Activated CD8-positive, alpha-beta memory T cell treated with anti-CD3 and anti-CD28 coated beads, Interleukin-2, amount 10 ng/mL, durations not matched to agents 7 days and 5 days (primary cell): Measurements from ENCODE around the gene HINT3. TPM values are rescaled to one million over a fixed set of nuclear protein-coding genes. Genes with fewer than 3 reads are reported as not detected.
A peak's percentile ranks its signal among the peaks of the same experiment; 100 is the strongest.
"Not testable (repeated sequence)": the region's sequence is repeated elsewhere in the genome, so short reads cannot be mapped to it uniquely, and the experiment has no call there.

Experiments used
- ATAC-seq: fragments of 150-1000 bp; cut with Tn5 transposase; one replicate; pipeline ENCODE4 v1.10.0; 2021; ENCODE audit warnings: moderate library complexity
- CTCF ChIA-PET: fragments of 350-600 bp; sonication (Branson Sonifier 250); formaldehyde crosslinking; loops from one replicate; lab custom pipeline; 2021; ENCODE audit warnings: antibody characterized with exemption; lab: Charles Lee
- DNase-seq: peaks from one replicate; pipeline ENCODE4 v3.0.0-alpha.2; 2020
- H3K27ac Mint-ChIP-seq: one replicate; pipeline ENCODE4 v1.8.0; 2021; ENCODE audit warnings: mild to moderate bottlenecking, mixed read lengths
- H3K27me3 Mint-ChIP-seq: one replicate; pipeline ENCODE4 v1.8.0; 2021; ENCODE audit warnings: mixed read lengths
- H3K36me3 Mint-ChIP-seq: one replicate; pipeline ENCODE4 v1.8.0; 2021; ENCODE audit warnings: mild to moderate bottlenecking, mixed read lengths
- H3K4me1 Mint-ChIP-seq: one replicate; pipeline ENCODE4 v1.8.0; 2021; ENCODE audit warnings: mixed read lengths
- H3K4me3 Mint-ChIP-seq: one replicate; pipeline ENCODE4 v1.8.0; 2021; ENCODE audit warnings: mild to moderate bottlenecking, moderate library complexity, mixed read lengths
- H3K9me3 Mint-ChIP-seq: one replicate; pipeline ENCODE4 v1.8.0; 2022; ENCODE audit warnings: low read depth, mixed read lengths
- total RNA-seq, 2 experiments: library from RNA; stranded (reverse); gene quantifications; one replicate each; pipeline ENCODE4 v1.2.3, GENCODE V29; 2021

Gene HINT3
- total RNA-seq, 2 experiments from 2014 or later, result 8.7 to 9.3 TPM

- DNase-seq, result peak; percentile 72
- H3K27ac Mint-ChIP-seq, result no peak overlapping the region
- no peaks in the 10 kb centered on the region for H3K27me3 Mint-ChIP-seq
- peaks cover 22% of the 10 kb centered on the region for H3K36me3 Mint-ChIP-seq
- ATAC-seq, result peak; percentile 97
- CTCF ChIA-PET, result interaction anchor here (0.7 to 2.8 kb wide), 16 partner anchors 8 to 425 kb away, joined by 3 to 22 read pairs (median 4); partner anchors contain the start of genes CENPW, HINT3, NCOA7 and TRMT11
- H3K9me3 Mint-ChIP-seq, result no peaks in the 10 kb centered on the region
- peaks cover 24% of the 10 kb centered on the region for H3K4me1 Mint-ChIP-seq
- H3K4me3 Mint-ChIP-seq, result peak overlapping the region; percentile 60
These were observed 39.5 kb downstream of the HINT3 start for GRCh38 chr6:125995972-125996580.

- H3K4me1 Mint-ChIP-seq, result peaks cover 18% of the 10 kb centered on the region
- no peaks in the 10 kb centered on the region for H3K9me3 Mint-ChIP-seq
- CTCF ChIA-PET, result interaction anchor here (1.0 to 2.3 kb wide), 6 partner anchors 7 to 213 kb away, joined by 4 to 6 read pairs (median 5); partner anchors contain the start of genes NCOA7 and TRMT11
- no peak overlapping the region for H3K4me3 Mint-ChIP-seq
- H3K27ac Mint-ChIP-seq, result peak overlapping the region; percentile 54
- DNase-seq, result no peak
- peaks cover 46% of the 10 kb centered on the region for H3K36me3 Mint-ChIP-seq
- H3K27me3 Mint-ChIP-seq, result no peaks in the 10 kb centered on the region
- peak; percentile 27 for ATAC-seq
These were observed 46.4 kb downstream of the HINT3 start for GRCh38 chr6:126002755-126003679.

- CTCF ChIA-PET, result interaction anchor here (1.0 kb wide), 1 partner anchor 9 kb away, joined by 3 read pairs; no protein-coding TSS in a partner anchor
- Mint-ChIP-seq H3K27ac (no peak overlapping the region), H3K36me3 (peaks cover 36% of the 10 kb centered on the region), H3K9me3 (no peaks in the 10 kb centered on the region), H3K27me3 (no peaks in the 10 kb centered on the region), H3K4me1 (peaks cover 12% of the 10 kb centered on the region), H3K4me3 (no peak overlapping the region)
- ATAC-seq (no peak), DNase-seq (no peak)
These were observed 51.2 kb downstream of the HINT3 start for GRCh38 chr6:126007800-126008199.

- Mint-ChIP-seq H3K36me3 (peaks cover 30% of the 10 kb centered on the region), H3K4me3 (no peak overlapping the region), H3K9me3 (no peaks in the 10 kb centered on the region), H3K4me1 (peaks cover 4% of the 10 kb centered on the region), H3K27me3 (no peaks in the 10 kb centered on the region), H3K27ac (no peak overlapping the region)
- DNase-seq, result no peak
- ATAC-seq, result no peak
- CTCF ChIA-PET, result interaction anchor here (0.9 kb wide), 1 partner anchor 23 kb away, joined by 3 read pairs; the partner anchor contains the start of gene TRMT11
These were observed 53.5 kb downstream of the HINT3 start for GRCh38 chr6:126010040-126010439.

- DNase-seq (no peak), ATAC-seq (no peak)
- Mint-ChIP-seq H3K36me3 (peaks cover 35% of the 10 kb centered on the region), H3K4me3 (no peak overlapping the region), H3K27ac (no peak overlapping the region), H3K27me3 (no peaks in the 10 kb centered on the region), H3K4me1 (peaks cover 7% of the 10 kb centered on the region), H3K9me3 (no peaks in the 10 kb centered on the region)
- CTCF ChIA-PET, result interaction anchor here (1.1 to 1.2 kb wide), 2 partner anchors 8 to 20 kb away, joined by 3 read pairs; no protein-coding TSS in a partner anchor
These were observed 59.3 kb downstream of the HINT3 start for GRCh38 chr6:126015863-126016262.

- DNase-seq (no peak), ATAC-seq (no peak)
- no peak overlapping the region for H3K4me3 Mint-ChIP-seq
- H3K27me3 Mint-ChIP-seq, result no peaks in the 10 kb centered on the region
- peaks cover 7% of the 10 kb centered on the region for H3K4me1 Mint-ChIP-seq
- peaks cover 37% of the 10 kb centered on the region for H3K36me3 Mint-ChIP-seq
- CTCF ChIA-PET, result interaction anchor here (1.1 to 1.2 kb wide), 2 partner anchors 9 to 21 kb away, joined by 3 read pairs; no protein-coding TSS in a partner anchor
- no peak overlapping the region for H3K27ac Mint-ChIP-seq
- no peaks in the 10 kb centered on the region for H3K9me3 Mint-ChIP-seq
These were observed 60.0 kb downstream of the HINT3 start for GRCh38 chr6:126016591-126016990.

- H3K27ac Mint-ChIP-seq, result no peak overlapping the region
- ATAC-seq (no peak), DNase-seq (no peak)
- no peaks in the 10 kb centered on the region for H3K9me3 Mint-ChIP-seq
- no peaks in the 10 kb centered on the region for H3K27me3 Mint-ChIP-seq
- CTCF ChIA-PET, result interaction anchor here (1.1 kb wide), 1 partner anchor 16 kb away, joined by 4 read pairs; no protein-coding TSS in a partner anchor
- H3K4me1 Mint-ChIP-seq, result peaks cover 7% of the 10 kb centered on the region
- H3K4me3 Mint-ChIP-seq, result no peak overlapping the region
- peaks cover 36% of the 10 kb centered on the region for H3K36me3 Mint-ChIP-seq
These were observed 61.1 kb downstream of the HINT3 start for GRCh38 chr6:126017668-126018067.

- DNase-seq (no peak), ATAC-seq (no peak)
- no peak overlapping the region for H3K27ac Mint-ChIP-seq
- H3K9me3 Mint-ChIP-seq, result no peaks in the 10 kb centered on the region
- CTCF ChIA-PET, result interaction anchor here (0.7 kb wide), 1 partner anchor 12 kb away, joined by 3 read pairs; no protein-coding TSS in a partner anchor
- no peak overlapping the region for H3K4me3 Mint-ChIP-seq
- peaks cover 5% of the 10 kb centered on the region for H3K4me1 Mint-ChIP-seq
- peaks cover 30% of the 10 kb centered on the region for H3K36me3 Mint-ChIP-seq
- H3K27me3 Mint-ChIP-seq, result no peaks in the 10 kb centered on the region
These were observed 63.9 kb downstream of the HINT3 start for GRCh38 chr6:126020305-126021050.

- H3K9me3 Mint-ChIP-seq, H3K4me3 Mint-ChIP-seq, H3K4me1 Mint-ChIP-seq, DNase-seq, CTCF ChIA-PET, H3K27me3 Mint-ChIP-seq, ATAC-seq, H3K27ac Mint-ChIP-seq: not testable (repeated sequence)
- peaks cover 33% of the 10 kb centered on the region for H3K36me3 Mint-ChIP-seq
These were observed 66.9 kb downstream of the HINT3 start for GRCh38 chr6:126023474-126023873.

GRCh38 chr6:126026001-126026400 is 69.4 kb downstream of the HINT3 start:
- ATAC-seq (no peak), DNase-seq (no peak)
- no peak overlapping the region for H3K27ac Mint-ChIP-seq
- CTCF ChIA-PET, result no interaction called here
- H3K27me3 Mint-ChIP-seq, result no peaks in the 10 kb centered on the region
- no peak overlapping the region for H3K4me3 Mint-ChIP-seq
- H3K36me3 Mint-ChIP-seq, result peaks cover 27% of the 10 kb centered on the region
- H3K9me3 Mint-ChIP-seq, result no peaks in the 10 kb centered on the region
- no peaks in the 10 kb centered on the region for H3K4me1 Mint-ChIP-seq

GRCh38 chr6:126027601-126028000 is 71.0 kb downstream of the HINT3 start:
- Mint-ChIP-seq H3K4me3 (no peak overlapping the region), H3K4me1 (no peaks in the 10 kb centered on the region), H3K36me3 (peaks cover 18% of the 10 kb centered on the region), H3K27me3 (no peaks in the 10 kb centered on the region), H3K27ac (no peak overlapping the region), H3K9me3 (no peaks in the 10 kb centered on the region)
- ATAC-seq, result no peak
- DNase-seq, result no peak
- CTCF ChIA-PET, result interaction anchor here (0.5 kb wide), 1 partner anchor 11 kb away, joined by 4 read pairs; no protein-coding TSS in a partner anchor
